CD4-positive, alpha-beta T cell treated with Interleukin-15 for 1 hour (primary cell): ENCODE data around the gene CST7.

ENCODE experiments used
- DNase-seq: peaks from one replicate; pipeline ENCODE4 v3.0.0-alpha.2; 2020

The CST7 gene

DNA sequence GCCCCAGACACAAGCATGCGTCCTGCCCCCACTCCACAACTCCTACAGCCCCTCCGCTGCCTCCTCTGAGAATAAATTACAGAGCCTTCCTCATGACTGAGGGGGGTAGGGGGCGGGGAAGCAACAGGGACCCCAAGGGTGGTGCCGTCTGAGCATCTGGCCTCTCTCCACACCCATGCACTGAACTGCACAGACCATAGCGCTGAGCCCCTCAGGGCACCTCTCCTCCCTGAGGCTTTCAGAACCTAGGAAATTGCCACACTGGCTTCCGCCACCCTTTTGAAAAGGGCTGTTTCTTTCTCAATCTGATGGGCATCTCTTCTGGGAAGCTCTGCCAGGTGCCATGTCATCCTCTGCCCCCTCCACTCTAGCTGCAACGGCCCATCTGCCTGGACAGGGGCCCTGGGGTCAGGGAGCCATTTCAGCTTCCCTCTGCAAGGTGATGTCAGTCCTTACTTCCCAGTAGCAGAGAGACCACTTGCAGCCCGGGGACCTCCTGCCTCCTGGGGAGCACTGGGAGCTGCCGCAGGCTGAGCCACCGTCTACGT is 2.5 kb downstream of the CST7 start:
- DNase-seq, result no peak

DNA sequence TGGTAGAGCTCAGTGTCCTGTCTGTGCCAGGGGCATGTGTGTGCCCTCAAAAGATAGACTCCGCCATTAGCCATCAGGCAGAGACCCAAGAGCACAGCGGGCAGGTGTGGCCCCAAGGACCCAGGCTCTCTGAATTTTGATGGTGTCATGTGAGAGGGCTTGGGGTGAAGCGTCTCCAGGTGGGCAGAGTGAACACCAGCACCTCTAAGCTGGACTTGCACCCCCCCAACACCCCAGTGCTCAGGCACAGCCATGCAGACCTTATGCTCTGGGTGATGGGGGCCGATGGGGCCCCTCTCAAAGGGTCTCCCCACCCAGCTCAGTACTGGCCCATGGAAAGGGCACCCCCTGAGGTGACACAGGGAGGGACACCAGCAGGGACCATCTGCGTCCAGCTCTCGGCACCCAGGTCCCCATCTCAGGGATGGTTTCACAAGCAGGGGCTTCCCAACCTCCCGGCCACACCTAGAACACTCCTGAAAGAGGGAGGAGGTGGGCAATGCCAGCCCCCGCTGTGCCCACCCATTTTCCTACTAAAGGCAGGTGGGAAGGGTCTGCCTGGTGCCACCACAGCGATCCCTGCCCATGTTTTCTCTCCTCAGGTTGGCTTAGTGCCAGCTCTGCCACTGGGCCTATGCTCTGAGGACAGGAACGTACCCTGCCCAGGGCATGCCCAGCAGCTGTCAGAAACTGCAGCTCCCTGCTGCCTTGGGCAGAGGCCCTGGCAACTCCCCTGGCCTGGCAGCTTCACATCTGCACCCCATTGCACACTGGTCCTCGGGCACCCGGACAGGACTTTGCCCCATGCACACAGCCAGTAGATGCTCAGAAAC is 3.5 kb downstream of the CST7 start:
- DNase-seq, result no peak

DNA sequence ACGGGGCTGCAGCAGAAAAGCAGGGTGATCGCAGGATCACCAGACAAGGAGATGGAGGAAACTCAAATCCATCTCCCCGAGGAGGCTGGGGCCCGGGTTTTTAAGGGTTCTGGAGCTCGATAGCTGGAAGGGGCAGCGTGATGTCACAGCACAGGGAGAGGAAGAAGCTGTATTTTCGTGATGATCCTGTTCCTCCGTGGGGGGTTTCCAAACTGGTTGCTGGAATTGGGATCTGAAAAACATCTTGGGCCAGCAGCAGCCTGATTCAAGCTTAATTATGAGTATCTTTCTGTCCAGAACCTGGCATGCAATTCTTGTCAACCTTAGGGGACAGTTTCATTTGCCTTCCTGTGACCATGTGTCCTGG is 4.1 kb downstream of the CST7 start:
- DNase-seq, result no peak

DNA sequence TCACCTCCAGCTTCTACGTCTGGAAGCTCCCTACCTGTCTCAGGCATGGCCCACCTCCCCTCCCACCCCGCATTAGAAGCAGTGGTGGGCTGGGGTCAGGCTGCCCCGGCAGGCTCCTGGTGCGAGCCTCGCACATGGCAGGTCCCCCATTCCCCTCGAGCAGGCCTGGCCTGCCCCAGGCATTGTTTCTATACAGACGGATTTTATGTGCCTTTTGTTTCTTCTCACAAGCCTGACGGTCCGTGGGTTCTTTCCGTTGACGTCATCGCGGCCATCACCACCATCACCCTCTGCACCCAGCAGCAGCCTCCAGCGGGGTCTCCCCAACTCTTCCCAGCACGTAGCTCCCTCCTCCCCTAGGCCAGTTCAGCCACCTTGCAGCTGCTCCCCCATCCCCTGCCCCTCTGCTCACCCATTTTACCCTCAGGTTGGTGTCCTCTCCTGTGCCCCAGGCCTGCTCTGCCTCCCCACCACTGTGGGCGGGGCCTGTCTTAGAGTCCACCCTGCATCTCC is 4.6 kb downstream of the CST7 start:
- DNase-seq, result peak; percentile 68

DNA sequence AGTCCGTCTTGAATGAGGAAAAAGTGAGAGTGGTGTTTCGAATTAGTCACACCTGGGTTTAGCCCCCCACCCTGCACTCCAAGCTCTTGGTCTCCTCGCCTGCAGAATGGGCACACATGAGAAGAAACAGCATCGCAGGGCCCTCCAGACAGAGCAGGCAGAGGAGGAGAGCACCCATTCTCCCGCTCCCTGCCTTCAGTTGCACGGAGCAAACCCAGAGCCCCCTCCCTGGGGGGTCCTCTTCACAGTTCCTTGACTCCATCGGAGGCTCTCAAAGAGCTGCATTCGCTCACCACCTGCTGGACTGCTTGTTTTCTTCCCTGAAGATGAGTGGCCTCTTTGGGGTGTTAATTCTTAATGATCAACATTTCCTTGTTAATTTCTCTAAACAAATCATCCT is 5.1 kb downstream of the CST7 start:
- DNase-seq, result no peak

DNA sequence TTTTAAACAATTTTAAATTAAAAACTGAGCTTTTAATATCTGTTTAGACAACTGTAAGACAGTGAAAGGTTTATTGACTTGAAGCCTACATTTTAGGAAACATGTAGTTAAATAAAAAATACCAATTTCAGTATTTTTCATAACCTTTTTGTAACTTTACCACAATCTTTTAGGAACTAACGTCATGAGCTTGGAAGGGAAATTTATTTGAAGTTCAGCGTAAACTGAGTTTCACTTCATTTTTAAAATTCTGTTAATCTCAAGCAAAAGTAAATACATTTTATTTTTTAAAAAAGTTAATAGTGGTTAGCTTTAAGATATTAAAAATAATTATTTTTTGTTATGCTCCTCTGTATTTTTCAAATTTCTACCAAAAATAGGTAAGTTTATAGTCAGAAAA is 5.5 kb downstream of the CST7 start:
- DNase-seq, result no peak

DNA sequence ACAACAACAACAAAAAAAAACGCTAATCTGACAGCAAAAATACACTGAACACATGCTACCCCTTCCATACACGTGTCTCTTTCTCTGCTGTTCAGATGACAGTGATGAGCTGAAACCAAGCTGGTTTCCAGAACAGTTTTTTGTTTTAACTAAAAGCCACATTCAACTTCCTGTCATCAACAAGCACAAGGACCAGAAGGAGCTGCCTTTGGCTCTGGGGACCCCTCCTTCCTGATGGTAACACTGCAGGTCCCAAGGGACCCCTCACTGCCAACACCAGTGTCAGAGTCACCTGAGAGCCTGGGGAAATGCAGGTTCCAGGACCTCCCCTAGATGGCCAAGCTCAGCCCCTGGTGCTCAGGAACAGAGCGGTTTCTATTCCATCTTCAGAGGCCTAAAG is 6.0 kb downstream of the CST7 start:
- peak; percentile 21 for DNase-seq

DNA sequence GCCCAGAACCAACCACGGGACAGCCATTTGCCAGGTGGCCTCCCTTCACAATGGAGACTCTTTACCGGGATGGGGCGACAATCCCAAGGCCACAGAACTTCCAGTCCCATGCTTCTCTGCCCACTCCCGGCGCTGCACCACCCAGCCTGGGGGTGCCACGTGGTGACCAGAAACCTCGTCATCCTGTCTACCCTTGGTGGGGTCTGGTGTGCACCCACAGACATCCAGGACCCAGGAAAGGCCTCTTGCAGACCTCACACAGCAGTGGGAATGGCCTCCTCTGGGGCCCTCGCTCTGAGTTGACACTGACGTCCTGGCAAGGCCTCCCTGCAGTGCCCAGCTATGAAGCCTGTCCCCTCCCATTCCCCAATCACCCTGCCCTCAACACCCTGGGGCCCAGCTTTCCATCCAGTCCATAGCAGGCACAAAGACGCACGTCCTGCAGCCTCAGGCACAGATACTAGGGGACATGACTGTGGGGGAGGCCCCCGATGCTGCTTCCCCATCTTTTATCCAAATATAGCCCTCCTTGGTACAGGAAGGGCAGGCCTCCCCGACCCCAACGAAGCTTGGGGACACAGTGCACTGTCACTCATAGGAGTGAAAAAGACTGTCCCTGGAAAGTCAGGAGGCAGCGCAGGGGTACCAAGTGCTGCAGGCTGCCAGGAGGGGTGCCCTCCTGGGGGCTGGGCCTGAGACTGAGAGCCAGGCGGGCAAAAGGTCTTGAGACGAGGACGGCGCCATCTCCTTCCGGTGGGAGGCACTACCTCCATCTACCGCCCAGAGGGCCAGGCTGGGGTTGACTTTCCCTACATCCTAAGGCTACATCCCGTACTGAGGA is 7.2 kb downstream of the CST7 start:
- no peak for DNase-seq

DNA sequence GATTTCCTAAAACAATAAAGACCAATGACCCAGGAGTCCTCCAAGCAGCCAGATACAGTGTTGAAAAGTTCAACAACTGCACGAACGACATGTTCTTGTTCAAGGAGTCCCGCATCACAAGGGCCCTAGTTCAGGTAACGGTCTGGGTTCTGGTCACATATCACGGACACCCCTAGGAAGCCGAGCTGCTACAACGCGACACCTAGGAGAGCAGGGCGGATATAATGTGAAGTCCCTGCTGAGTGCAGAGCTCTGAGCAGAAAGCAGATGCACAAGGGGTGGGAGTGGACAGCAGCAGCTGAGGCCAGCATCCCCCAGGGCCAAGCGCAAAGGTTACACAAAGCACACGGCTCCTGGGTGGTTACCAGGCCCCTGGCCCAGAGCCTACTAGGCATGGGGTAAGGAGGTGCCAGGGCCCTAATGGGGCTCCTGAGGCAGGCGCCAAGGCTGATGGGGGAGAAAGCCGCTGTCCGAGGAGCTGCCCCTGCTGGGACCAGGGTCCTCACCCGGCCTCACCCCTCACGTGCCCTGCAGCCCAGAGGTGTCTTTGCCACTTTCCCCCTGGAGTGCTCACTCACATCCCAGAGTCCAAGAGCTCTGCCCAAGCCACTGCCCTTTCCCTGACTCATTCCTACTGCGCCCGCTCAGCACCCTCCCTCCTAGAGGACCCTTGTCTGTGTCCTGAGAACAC is 8.4 kb downstream of the CST7 start:
- DNase-seq, result no peak

DNA sequence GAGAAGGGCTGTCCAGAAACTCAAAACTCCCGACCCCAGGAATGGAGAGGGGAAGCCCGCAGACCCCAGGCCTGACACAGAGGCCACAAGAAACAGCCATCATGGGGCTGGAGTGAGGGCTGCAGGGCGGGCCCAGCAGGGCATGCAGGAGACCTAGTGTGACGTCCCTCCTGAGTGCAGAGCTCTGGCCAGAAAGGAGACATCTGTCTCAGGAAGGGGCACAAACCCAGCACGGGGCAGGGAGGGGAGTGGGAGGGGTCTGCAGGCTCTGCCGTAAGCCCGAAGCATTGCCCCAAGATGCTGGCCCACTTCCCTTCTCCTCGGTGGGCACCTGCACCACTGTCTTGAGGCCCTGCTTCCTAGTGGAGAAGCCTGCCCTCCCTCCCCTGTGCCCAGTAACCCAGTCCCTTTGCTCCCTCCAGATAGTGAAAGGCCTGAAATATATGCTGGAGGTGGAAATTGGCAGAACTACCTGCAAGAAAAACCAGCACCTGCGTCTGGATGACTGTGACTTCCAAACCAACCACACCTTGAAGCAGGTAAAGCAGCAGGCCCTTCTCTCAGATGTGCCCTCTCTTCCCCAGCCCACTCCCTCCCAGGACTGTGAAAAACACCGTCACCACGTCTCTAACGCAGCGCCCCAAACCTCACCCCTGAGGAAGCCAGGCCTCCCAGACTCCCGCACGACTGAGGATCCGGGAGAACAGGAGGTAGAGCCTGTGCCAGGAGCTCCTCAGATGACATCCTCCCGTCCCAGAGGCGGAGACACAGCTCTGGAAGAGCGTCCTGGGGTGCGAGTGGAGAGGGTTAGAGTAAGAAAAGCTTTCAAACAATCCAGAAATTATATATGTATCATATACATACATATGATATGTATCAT is 9.7 kb downstream of the CST7 start:
- no peak for DNase-seq

DNA sequence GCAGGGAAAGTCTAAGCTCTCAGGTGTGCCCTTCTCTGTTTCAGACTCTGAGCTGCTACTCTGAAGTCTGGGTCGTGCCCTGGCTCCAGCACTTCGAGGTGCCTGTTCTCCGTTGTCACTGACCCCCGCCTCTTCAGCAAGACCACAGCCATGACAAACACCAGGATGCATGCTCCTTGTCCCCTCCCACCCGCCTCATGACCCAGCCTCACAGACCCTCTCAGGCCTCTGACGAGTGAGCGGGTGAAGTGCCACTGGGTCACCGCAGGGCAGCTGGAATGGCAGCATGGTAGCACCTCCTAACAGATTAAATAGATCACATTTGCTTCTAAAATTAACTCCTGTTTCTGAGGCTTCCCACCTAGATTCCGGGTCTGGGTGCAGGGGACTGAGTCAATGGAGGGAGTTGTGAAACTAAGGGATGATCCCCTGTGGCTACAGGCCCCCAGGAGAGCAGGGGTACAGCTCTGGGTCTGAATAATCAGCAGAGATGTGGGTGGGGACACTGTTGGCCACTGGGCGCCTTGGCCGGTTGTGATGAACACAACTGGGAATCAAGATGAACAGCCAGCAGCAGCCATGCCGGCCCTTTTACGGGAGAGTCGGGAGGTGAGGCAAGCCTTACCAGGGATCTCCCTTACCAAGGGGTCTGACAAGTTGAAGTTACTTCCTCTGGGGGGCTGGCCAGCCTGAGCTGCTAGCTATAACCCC is 10.7 kb downstream of the CST7 start:
- no peak for DNase-seq

DNA sequence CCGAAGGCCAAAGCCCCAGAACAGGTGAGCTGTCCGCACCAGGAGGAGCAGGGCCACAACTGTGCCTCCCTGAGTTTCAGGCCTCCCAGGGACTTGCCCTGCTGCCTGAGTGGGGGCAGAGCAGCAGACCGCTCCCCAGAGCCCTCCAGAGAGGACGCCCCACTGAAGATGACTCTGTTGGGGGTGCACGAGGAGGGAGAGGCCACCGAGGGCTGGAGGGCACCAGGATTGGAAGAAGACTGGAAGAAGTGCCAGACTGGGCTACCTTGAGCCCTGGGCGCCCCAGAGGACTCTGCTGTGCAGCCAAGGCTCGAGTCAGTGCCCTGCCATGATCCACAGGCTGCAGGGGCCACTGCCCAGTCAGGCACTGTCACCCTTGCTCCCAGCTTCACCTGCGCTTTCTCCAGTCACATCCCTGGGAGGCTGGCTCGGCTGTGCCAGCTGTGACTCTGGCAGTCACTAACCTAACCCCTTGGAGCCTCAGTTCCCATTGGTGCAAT is 11.3 kb downstream of the CST7 start:
- DNase-seq, result no peak

DNA sequence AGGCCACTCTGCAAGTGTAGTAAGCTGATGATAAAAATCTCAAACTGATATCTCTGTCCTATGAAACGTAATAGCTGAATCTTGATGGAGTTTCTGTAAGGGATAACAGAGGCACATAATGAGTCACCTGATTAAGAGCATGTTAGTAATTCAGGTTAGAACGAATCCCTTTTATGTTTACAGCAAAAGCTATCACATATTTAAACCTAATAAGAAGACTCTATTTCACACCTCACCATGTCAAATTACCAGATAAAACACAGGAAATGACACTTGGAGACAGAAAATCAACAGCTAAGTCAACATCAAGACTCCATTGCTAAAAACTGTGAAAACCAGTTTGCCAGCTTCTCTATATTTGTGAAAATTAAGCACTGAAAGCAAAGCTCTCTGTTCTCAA is 11.8 kb downstream of the CST7 start:
- DNase-seq, result no peak

DNA sequence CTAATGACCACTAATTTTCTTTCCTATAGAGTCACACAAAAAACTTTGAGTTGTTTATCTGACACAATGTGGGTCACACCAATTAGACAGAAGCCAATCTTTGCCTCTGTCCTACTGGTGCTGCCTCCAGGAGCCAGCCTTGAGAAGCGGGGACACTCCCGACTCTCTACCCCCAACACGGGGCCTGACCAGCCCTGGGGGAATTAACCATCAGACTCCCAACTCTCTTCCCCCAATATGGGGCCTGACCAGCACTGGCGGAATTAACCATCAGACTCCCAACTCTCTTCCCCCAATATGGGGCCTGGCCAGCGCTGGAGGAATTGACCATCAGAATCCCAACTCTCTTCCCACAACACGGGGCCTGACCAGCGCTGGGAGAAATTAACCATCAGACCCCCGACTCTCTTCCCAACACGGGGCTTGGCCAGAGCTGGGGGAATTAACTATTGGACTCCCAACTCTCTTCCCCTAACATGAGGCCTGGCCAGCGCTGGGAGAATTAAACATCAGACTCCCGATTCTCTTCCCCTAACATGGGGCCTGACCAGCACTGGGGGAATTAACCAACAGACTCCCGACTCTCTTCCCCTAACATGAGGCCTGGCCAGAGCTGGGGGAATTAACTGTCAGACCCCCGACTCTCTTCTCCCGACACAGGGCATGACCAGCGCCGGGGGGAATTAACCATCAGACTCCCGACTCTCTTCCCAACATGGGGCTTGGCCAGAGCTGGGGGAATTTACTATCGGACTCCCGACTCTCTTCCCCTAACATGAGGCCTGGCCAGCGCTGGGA is 12.5 kb downstream of the CST7 start:
- no peak for DNase-seq

DNA sequence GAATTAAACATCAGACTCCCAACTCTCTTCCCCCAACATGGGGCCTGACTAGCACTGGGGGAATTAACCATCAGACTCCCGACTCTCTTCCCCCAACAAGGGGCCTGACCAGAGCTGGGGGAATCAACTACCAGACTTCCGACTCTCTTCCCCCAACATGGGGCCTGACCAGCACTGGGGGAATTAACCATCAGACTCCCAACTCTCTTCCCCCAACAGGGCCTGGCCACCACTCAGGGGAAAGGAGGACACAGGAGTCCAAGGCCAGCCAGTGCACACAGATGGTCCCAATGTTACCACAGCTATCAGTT is 13.1 kb downstream of the CST7 start:
- DNase-seq, result no peak

DNA sequence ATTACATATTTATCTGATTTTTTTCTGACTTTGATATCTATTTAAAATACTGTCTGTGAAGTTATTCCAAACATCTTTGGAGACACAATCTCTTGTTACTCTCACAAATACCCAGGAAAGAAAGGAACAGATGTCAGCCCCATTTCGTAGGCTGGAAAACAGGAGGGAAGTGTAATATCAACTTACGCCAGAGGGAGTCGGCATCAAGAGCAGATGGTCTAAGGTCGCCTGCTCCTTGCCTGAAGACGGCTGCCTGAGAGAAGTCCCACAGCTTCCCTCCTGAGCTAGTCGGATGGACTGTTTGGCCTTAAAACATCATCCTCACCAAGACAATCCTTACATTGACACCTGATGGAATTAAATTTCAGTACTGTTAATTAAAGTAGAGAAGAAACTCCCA is 13.4 kb downstream of the CST7 start:
- no peak for DNase-seq

DNA sequence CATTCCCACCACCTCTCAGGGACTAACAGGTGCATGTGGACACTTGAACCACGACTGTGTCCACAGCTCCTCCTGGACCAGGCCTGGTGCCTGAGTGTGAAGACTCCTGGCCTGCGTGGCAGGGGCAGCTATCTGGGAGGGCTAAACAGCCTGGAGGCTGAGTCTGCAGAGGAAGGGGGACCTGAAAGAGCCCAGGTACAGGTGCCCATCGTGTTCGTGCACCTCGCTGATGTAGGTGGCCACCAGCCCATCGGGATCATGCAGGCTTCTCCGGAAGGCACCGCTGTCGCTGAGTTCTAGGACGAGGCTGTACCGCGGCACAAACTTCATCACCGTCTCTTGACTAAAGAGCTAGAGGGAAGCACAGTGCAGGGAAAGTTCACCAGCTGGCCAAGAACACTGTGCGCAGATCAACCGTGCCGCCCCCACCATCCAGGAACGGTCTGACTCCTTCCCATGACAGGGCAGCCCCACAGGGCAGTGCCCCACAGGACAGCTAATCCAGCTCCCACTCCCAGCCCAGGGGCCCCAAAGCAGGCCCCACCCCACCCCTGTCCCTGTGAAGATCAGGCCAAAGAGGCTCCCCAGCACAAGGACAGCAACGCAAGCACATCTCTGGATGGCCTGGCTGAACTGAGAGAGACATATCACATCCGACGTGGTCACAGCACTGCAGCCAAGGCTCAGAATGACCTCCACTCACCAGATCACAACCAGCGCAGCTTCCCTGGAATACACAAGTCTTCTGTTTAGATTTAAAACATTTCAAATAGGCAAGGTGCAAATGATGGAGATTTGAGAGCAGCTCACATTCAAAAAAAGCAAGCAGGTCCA is 14.8 kb downstream of the CST7 start:
- no peak for DNase-seq

DNA sequence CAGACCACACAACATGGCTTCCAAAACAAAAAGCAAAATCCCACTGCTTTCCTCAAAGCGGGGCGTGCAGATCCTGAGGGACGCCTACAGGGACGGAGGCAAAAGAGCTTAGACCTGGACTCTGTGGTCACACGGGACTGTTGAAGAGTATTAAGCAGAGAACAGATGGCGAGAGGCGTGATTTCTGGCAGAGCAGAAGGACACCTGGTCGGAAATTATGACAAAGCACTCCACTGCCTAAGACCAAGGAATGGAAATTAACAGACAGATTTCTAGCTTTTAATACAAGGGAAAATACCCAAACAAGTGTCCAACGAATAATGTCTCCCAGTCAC is 15.4 kb downstream of the CST7 start:
- no peak for DNase-seq

DNA sequence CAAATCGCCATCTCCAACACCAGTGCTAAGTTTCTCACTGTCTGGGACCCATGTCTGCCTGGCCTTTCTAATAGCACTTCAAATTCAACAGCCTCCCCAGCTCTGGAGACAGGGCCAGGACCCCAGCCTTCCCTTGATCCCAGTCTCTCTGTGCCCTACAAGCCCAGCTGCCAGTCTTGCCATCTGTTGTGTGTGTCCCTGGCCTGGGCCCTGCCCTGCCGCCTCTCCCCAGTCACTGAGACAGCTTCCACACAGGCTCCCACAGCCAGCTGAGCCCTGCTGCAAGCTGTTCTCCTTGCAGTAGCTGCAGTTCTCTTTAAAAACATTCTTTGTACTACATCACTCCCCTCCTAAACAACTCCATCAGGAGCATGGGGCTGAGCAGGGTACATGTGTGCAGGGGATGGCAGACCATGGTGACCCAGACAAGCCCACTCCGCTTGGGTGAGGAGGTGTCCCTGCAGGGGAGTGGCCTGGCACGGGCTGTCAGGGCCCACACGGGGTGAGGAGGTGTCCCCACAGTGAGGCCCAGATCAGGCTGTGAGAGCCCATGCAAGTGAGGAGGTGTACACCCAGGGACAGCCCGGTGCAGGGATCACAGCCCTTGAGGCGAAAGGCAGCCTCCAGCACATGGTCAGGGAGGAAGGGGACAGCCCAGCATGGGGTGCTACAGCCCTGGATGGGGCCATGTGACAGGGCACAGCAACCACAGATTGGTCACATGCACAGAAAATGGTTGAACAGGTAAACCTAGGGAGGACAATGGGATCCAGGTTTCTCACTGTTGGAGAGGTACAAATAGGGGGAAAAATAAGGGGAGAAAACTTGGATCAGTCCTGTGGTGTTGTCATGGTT is 16.2 kb downstream of the CST7 start:
- no peak for DNase-seq
